Measurements from ENCODE around the gene FNDC3B.

GRCh38 chr3:172315401-172316091, 276.2 kb downstream of the FNDC3B start:
- no peak for TF ChIP-seq CTCF (IDR thresholded peaks at IDR 0.05)
- no peak for TF ChIP-seq ZFX (IDR thresholded peaks at IDR 0.05; ENCODE audit: borderline replicate concordance)
